ENCODE results near the gene PRPF6.

PRPF6 gene

GRCh38 chr20:63945031-63945658 is 35.8 kb upstream of the PRPF6 start:
- no peak for DNase-seq (ENCODE audit: low read depth)

DNA sequence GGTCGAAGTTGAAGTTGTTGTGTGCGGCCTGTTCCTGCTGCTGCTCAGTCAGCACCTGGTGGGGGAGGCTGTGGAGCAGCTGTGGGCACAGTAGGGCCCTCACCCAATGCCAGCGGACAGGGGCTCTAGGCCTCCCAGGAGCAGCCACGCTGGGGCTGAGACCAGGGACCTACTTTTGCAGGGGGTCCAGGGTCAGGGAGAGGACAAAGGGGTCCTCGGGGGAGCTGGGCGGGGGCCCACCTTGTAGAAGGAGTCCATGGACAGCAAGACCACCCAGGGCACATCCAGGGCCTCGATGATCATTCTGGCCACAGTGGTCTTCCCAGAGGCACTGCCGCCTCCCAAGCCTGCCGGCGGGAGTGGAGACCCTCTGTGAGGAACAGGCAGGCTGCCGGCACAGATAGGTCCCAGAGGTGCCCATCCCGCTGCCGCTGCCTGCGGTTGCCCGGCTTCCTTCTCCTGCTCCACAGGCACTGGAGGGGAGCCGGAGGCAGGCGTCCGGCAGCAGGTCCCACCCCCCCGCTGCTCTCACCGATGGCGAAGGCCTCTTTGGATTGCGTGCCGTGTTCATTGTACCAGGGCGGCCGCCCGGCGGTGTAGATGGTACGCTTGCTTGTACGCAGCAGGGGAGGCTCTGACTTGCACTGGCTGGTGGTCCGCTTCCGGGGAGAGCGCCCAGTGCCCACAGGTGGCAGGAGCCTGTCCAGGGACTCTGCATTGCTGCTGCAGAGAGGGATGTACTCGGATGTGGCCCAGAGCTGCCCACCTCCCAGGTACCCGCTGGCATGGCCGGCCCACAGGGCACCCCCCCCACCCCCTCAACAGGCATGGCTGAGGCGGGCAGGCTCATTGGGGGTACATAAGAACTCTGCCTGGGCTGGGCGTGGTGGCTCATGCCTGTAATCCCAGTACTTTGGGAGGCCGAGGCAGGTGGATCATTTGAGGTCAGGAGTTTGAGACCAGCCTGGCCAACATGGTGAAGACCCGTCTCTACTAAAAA is 34.7 kb upstream of the PRPF6 start:
- no peak for DNase-seq (ENCODE audit: low read depth)

GRCh38 chr20:63946986-63947637 is 33.8 kb upstream of the PRPF6 start:
- DNase-seq (ENCODE audit: low read depth) = no peak

GRCh38 chr20:63947638-63948456 is 33.1 kb upstream of the PRPF6 start:
- DNase-seq (ENCODE audit: low read depth) = no peak

DNA sequence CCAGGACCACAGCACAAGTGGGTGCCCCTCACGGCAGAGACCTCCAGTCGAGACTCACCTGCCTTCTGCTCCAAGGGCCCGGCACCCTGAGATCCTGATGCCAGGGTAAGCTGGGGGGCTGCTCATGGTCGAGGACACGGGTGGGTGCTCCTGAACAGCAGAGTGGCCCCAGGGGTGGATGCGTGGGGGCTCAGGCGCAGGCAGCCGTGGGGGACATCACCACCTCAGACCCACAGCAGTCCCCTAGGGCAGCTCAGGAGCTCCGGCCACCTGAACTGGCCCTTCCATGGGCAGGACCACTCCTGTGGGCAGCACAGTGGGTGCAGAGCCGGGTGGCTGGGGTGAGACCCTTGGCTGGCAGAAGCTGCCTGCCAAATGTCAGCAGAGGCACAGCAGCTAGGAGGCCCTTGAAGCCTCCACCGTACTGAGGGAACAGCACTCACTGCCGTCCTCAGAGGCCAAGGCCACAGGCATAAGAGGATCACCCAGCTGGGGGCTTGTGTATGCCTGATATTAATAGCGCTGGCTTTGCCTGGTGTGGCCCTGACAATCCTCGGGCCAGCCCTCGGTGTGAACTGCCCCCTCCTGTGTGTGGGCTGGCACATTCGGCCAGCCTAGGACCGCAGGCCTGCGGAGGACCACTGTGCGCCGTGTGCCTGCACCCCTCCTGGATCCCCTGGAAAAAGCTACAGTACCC is 30.1 kb upstream of the PRPF6 start:
- DNase-seq (ENCODE audit: low read depth) = no peak

DNA sequence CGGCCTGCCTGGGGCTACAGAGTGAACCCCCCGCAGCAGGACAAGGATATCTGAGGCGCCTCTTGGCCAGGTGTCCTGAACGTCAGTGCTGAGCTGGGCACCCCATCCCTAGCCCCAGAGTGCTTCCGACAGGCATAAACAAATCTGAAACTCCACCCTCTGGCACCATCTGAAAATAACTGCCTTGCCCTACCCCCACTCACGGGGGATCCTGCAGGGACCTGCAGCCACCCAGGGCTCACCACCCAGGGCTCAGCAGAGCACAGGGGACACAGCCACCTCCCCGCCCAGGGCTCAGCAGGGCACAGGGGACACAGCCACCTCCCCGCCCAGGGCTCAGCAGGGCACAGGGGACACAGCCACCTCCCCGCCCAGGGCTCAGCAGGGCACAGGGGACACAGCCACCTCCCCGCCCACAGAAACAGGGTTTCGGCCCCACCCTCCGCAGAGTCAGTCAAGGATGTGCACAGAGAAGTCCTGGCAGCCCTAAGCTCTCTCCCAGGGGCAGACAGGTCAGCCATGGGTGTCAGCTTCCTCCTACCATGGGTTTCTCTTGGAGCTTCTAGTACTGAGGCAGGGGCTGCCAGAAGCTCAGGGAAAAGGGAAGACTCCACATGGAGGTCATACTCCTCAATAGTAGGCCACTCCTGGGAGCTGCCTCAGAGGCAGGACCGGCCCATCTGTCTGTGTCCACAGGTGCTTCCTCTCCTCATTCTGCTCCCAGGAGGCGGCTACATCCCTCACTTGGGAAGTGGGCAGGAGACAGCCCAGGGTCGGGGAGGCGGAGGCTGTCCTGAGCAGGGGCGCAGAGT is 29.3 kb upstream of the PRPF6 start:
- no peak for DNase-seq (ENCODE audit: low read depth)

DNA sequence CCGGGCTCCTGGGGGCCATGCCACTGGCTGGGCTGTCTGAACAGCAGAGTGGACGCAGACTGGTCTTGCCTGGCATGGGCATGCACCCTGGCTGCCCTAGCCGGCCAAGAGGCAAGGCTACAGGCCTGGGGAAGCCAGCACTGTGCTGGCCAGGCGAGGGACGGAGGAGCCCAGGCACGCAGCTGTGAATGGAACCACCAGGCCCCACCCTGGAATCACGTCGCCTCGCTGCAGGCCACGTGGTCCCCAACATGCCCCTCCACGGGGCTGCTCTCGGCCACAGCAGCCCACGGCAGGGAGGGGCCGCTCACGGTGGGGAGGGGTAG is 28.8 kb upstream of the PRPF6 start:
- DNase-seq (ENCODE audit: low read depth) = no peak

- DNase-seq (ENCODE audit: low read depth) = no peak
Observed at GRCh38 chr20:63952769-63953168, 28.2 kb upstream of the PRPF6 start.

DNA sequence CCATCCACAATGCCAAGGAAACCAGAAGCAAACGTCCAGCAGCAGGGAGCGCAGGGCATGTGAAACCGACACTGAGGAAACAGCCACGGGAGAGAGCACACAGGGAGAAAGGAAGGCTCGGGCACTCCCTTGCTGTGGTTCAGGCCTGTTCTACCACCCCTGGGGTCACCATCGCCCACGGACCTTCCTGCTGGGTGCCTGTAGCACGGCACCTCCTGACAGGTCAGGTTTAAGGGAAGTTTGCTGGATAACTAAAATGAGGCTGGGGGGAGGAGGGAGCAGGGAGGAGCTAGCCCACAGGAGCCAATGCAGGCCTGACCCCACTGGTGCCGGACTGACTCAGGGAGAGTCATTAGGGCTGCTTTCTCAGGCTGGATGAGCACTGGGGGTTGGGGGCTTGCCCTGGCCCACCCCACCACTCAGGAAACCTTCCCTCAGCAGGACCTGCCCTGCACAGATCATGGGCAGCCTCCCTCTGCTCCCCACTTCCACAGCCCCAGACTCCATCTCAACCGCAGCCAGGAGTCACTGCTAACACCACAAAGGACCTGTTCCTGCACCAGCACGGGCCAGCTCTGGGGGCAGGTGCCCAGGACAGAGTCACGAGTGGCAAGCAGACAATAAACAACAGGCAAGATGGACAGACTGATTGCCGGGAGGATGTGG is 27.0 kb upstream of the PRPF6 start:
- no peak for DNase-seq (ENCODE audit: low read depth)

- DNase-seq (ENCODE audit: low read depth) = peak; percentile 66
Observed at GRCh38 chr20:63955281-63955826, 25.6 kb upstream of the PRPF6 start.

DNA sequence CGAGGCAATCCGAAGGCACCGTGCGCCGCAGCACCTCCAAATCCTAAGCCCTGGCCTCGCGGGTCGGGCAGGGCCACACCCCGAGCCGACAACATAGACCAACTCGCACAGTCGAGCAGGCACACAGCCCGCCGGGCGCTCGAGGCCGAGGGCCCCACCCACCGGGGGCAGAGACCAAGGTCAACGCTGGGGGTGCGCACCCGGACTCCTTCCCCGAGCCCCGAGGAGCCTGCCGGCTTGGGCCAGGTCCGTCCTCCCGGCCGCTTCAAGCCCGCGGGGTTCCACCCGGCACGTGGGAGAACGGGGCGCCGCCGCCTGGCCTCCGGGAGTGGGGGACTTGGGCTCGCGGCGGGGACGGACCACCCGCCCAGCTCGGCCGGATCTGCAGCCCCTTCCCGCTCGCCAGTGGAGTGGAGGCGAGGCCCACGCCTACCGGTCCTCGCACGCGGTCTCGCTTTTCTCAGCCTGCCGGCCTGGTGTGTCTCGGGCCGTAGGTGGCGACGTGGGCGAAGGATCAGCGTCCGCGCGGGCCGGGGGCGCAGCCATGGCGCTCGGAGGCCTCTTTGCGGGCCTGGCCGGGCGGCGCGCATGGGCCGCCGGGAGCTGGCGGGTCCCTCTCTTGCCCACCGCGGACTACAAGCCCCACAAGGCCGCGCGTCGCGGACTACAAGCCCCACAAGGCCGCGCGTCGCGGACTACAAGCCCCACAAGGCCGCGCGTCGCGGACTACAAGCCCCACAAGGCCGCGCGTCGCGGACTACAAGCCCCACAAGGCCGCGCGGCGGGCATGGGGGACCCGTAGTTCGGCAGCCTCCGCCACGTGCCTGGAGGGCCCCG is 24.9 kb upstream of the PRPF6 start, which contains the start of gene UCKL1:
UCKL1 (minus strand) TSS at position 590 of the 837 bp plus-strand sequence; CDS start at position 546, 44 bp downstream.
- peak; percentile 95 for DNase-seq (ENCODE audit: low read depth)

GRCh38 chr20:63956664-63957003 is 24.3 kb upstream of the PRPF6 start:
- DNase-seq (ENCODE audit: low read depth) = no peak

- DNase-seq (ENCODE audit: low read depth) = peak; percentile 80
Observed at GRCh38 chr20:63957004-63957689, 23.8 kb upstream of the PRPF6 start.

DNA sequence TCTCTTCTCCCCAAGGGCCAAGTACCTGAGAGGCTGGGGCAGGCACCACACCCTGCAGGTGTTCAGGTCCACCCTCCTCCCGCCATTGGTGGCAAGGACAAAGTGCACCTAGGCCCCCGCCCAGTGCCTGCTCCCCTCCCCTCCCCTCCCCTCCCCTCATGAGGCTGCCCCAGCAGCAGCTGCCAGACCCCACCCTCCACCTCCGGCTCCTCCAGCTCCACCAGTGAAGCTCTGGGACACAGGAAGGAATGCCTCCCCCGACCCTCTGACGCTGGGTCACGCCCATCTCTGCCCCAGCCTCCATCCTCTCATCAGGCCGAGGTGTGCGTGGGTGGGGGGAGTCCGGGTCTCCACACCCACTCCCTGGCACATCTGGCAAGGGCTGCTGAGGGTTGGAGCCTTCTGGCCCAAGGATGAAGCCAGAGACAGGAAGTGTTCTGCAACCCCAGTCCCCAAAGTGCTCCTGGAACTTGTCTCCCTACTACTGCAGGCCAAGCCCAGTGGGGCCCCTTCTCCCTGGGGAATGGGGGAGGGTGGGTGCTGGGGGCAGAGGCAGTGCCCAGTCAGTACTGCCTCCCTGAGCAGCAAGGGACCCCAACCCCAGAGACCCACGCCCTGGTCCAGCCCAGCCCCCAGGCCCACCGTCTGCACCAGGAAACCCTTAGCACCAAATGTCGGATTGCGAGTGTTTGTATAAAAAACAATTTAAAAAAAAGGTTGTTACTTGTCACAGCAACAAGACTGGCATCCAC is 23.1 kb upstream of the PRPF6 start:
- DNase-seq (ENCODE audit: low read depth) = no peak

- no peak for DNase-seq (ENCODE audit: low read depth)
Observed at GRCh38 chr20:63958471-63958870, 22.5 kb upstream of the PRPF6 start.

DNA sequence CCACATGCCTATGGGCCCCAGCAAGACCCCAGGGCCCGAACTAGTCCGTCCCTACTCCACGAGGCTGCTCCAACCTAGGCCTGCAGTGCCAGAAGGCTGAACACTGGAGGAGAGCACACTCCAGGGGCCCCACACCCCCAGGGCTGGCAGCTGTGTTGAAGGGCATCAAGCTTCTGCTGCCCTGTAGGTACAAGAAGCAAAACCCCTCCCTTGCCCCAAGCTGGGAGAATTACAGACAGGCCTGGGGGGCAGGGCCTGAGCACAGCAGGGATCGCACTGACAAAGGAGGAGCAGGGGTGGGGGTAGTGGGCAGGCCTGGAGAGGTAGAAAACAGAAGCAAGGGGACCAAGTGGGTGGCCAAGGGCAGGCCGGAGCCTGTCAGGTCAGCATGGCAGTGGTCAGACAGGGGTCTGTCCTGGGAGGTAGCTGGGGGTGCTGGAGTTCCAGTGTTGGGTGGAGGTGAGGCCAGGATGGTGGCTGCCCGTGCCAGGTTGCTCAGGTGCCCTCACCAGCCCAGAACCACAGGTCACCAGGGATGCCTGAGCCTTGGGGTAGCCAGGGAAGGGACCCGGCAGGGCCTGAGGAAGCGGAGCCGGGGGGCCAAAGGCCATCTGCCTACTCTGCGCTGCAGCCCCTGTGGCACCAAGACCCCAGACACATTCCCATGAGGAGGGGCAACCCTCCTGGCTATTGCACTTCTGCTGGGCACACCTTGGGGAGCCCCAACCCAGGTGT is 21.8 kb upstream of the PRPF6 start:
- no peak for DNase-seq (ENCODE audit: low read depth)

- no peak for DNase-seq (ENCODE audit: low read depth)
Observed at GRCh38 chr20:63959699-63960075, 21.2 kb upstream of the PRPF6 start.

Measured in ELR (cell line).